WERI-Rb-1 (cell line): ENCODE measurements around the gene KIRREL3.

ENCODE experiments used
- DNase-seq: peaks from one replicate; pipeline ENCODE4 v3.0.0-alpha.2; 2020
- H3K27ac ChIP-seq: fragments of 250-450 bp; sonication (Bioruptor Pico); 2 replicates; pipeline ENCODE4 v1.5.1; 2020; ENCODE audit warnings: mild to moderate bottlenecking, moderate library complexity
- H3K27me3 ChIP-seq: fragments of 250-450 bp; sonication (Bioruptor Pico); 2 replicates; pipeline ENCODE4 v1.5.1; 2021; ENCODE audit warnings: mild to moderate bottlenecking, low read depth, moderate library complexity; ENCODE audit not compliant: insufficient read depth, severe bottlenecking
- H3K36me3 ChIP-seq: fragments of 250-450 bp; sonication (Bioruptor Pico); 2 replicates; pipeline ENCODE4 v1.5.1; 2020; ENCODE audit warnings: mild to moderate bottlenecking, moderate library complexity
- H3K4me3 ChIP-seq: 2 replicates; pipeline ENCODE4 v1.5.1; 2011; ENCODE audit warnings: low read depth, mild to moderate bottlenecking, control low read depth, low read length
- H3K9me3 ChIP-seq: fragments of 250-450 bp; sonication (Bioruptor Pico); 2 replicates; pipeline ENCODE4 v1.5.1; 2021; ENCODE audit warnings: mild to moderate bottlenecking, moderate library complexity; ENCODE audit not compliant: severe bottlenecking
- TF ChIP-seq, protein P1 (sequence below): IDR thresholded peaks from 2 replicates; pipeline ENCODE4 v1.5.1; 2011; ENCODE audit warnings: low read depth, mild to moderate bottlenecking, control low read depth, inconsistent platforms, low read length

The KIRREL3 gene

DNA sequence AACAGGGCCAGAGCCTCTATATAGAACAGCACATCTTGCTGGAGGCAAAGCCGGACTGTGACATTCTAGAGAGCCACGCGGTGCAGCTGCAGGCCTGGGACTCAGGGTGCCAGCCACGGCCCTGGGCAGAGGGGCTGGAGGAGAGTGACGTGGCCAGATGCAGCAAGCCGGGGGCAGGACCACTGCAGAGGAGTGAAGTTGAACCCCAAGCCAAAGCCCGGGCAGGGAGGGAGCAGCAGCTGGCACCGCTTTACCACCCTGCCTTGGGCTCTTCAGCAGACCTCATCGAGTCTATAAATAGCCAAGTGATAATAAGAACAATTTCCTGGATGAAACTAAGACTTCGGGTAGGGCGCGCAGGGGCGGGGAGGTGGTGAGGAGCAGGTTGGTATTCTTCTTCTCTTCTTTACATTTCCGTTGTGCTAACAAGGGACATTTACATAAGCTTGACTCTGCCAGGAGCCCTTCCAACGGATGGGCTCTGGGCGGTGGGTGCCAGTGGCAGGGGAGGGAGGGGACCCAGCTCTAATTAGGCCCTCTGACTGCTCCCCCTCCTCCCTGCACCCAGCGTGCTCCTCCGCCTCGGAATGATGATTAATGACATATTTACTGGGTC, 534.9 kb downstream of the KIRREL3 start:
- no peak overlapping the region for H3K27ac ChIP-seq
- DNase-seq = no peak

GRCh38 chr11:126464796-126465195, 535.8 kb downstream of the KIRREL3 start:
- Histone ChIP-seq H3K36me3 (no peaks in the 10 kb centered on the region), H3K27ac (no peak overlapping the region), H3K27me3 (no peaks in the 10 kb centered on the region), H3K9me3 (no peaks in the 10 kb centered on the region), H3K4me3 (no peak overlapping the region)
- TF ChIP-seq, protein P1, sequence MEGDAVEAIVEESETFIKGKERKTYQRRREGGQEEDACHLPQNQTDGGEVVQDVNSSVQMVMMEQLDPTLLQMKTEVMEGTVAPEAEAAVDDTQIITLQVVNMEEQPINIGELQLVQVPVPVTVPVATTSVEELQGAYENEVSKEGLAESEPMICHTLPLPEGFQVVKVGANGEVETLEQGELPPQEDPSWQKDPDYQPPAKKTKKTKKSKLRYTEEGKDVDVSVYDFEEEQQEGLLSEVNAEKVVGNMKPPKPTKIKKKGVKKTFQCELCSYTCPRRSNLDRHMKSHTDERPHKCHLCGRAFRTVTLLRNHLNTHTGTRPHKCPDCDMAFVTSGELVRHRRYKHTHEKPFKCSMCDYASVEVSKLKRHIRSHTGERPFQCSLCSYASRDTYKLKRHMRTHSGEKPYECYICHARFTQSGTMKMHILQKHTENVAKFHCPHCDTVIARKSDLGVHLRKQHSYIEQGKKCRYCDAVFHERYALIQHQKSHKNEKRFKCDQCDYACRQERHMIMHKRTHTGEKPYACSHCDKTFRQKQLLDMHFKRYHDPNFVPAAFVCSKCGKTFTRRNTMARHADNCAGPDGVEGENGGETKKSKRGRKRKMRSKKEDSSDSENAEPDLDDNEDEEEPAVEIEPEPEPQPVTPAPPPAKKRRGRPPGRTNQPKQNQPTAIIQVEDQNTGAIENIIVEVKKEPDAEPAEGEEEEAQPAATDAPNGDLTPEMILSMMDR = no peak
- no peak for DNase-seq

More for the DNA sequence above, 534.9 kb downstream of the KIRREL3 start:
- H3K9me3 ChIP-seq = no peaks in the 10 kb centered on the region
- no peaks in the 10 kb centered on the region for H3K27me3 ChIP-seq
- no peak overlapping the region for H3K4me3 ChIP-seq
- H3K36me3 ChIP-seq = no peaks in the 10 kb centered on the region
- TF ChIP-seq, protein P1 = no peak

- no peak overlapping the region for H3K4me3 ChIP-seq
- TF ChIP-seq, protein P1 = no peak
- no peaks in the 10 kb centered on the region for H3K9me3 ChIP-seq
- no peak overlapping the region for H3K27ac ChIP-seq
- no peaks in the 10 kb centered on the region for H3K27me3 ChIP-seq
- no peak for DNase-seq
- no peaks in the 10 kb centered on the region for H3K36me3 ChIP-seq
These were observed 538.1 kb downstream of the KIRREL3 start for GRCh38 chr11:126462422-126462821.

GRCh38 chr11:126461996-126462395, 538.6 kb downstream of the KIRREL3 start:
- Histone ChIP-seq H3K27ac (no peak overlapping the region), H3K36me3 (no peaks in the 10 kb centered on the region), H3K9me3 (no peaks in the 10 kb centered on the region), H3K4me3 (no peak overlapping the region), H3K27me3 (no peaks in the 10 kb centered on the region)
- TF ChIP-seq, protein P1 = no peak
- no peak for DNase-seq

GRCh38 chr11:126461096-126461440, 539.5 kb downstream of the KIRREL3 start:
- H3K27me3 ChIP-seq = no peaks in the 10 kb centered on the region
- H3K4me3 ChIP-seq = no peak overlapping the region
- TF ChIP-seq, protein P1 = no peak
- no peak for DNase-seq
- H3K9me3 ChIP-seq = no peaks in the 10 kb centered on the region
- no peaks in the 10 kb centered on the region for H3K36me3 ChIP-seq
- no peak overlapping the region for H3K27ac ChIP-seq
